AG09309 (cell line): Measurements from ENCODE around the gene GLDC.

Source experiments
- DNase-seq: peaks from one replicate; pipeline ENCODE4 v3.0.0-alpha.2; 2010; ENCODE audit warnings: low read depth
- H3K4me3 ChIP-seq: 2 replicates; pipeline ENCODE4 v1.5.1; 2011; ENCODE audit warnings: mild to moderate bottlenecking, low read depth, low read length, moderate library complexity; ENCODE audit not compliant: control insufficient read depth
- TF ChIP-seq, protein P1 (sequence below): IDR thresholded peaks from 2 replicates; pipeline ENCODE4 v1.5.1; 2011; ENCODE audit warnings: mild to moderate bottlenecking, low read depth, low read length, inconsistent platforms; ENCODE audit not compliant: insufficient read depth, control insufficient read depth; ENCODE audit errors: missing control alignments

Gene GLDC

DNA sequence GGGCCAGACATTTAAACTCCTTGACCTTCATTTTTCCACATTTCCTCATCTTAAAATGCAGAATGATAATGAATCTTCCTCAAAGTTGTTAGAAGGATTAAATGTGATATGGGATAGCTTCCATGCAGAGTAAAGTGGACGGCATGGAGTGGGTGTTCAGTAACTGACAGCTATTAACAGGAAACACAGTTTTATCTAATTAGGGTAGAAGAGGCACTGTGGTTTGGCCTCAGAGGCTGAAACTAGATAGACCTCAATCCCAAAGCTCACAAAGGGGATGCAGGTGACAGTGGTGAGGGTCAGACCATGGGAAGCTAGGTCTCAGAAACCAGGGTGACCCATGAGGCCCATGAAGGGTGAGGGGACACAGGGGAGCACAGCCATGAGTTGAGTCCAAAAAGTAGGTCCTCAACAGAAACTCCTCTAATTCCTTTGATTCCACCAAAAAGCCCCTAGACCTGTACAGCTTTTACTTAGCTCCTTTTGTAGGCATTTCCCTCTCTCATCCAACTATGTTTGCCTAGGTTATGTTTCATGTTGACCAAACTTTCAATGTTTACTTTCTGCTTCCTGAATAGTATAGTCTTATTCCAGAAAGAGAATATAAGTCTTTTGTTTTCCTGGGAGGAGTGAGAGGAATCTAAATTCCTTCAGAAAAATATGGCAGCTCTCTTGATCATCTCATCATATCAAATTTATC is 27.9 kb upstream of the GLDC start:
- no peak for DNase-seq
- TF ChIP-seq, protein P1, sequence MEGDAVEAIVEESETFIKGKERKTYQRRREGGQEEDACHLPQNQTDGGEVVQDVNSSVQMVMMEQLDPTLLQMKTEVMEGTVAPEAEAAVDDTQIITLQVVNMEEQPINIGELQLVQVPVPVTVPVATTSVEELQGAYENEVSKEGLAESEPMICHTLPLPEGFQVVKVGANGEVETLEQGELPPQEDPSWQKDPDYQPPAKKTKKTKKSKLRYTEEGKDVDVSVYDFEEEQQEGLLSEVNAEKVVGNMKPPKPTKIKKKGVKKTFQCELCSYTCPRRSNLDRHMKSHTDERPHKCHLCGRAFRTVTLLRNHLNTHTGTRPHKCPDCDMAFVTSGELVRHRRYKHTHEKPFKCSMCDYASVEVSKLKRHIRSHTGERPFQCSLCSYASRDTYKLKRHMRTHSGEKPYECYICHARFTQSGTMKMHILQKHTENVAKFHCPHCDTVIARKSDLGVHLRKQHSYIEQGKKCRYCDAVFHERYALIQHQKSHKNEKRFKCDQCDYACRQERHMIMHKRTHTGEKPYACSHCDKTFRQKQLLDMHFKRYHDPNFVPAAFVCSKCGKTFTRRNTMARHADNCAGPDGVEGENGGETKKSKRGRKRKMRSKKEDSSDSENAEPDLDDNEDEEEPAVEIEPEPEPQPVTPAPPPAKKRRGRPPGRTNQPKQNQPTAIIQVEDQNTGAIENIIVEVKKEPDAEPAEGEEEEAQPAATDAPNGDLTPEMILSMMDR, result no peak
- H3K4me3 ChIP-seq, result no peak overlapping the region

DNA sequence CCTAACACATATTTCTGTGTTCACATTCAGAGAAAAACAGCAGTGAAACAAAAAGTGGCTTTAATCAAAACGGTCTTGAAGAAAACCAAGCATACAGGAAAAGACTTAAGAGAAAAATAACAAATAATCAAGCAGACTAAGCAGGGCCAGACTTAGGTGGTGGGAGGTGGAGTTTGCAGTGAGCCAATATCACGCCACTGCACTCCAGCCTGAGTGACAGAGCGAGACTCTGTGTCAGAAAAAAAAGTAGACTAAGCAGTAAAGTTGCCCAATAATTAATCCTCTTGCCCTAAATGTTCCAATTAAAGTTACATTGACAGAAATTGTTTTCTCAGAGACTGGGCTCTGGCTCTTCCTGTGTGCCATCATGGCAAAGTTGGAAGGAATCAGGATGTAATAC is 26.6 kb upstream of the GLDC start:
- TF ChIP-seq, protein P1, result no peak
- H3K4me3 ChIP-seq, result no peak overlapping the region

DNA sequence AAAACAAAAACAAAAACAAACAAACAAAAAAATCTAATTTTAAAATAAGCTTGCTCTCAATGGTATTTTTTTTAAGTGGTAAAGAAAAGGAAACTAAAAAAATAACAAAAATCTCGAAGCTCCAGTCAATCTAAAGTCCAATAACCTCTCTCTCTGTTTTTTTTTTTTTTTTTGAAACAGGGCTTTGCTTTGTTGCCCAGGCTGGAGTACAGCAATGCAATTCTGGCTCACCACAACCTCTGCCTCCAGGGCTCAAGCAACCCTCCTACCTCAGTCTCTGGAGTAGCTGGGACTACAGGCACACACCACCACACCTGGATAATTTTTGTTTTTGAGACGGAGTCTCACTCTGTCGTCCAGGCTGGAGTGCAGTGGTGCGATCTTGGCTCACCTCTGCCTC is 25.9 kb upstream of the GLDC start:
- TF ChIP-seq, protein P1, result no peak
- no peak for DNase-seq
- no peak overlapping the region for H3K4me3 ChIP-seq

More for the DNA sequence above, 26.6 kb upstream of the GLDC start:
- no peak for DNase-seq

DNA sequence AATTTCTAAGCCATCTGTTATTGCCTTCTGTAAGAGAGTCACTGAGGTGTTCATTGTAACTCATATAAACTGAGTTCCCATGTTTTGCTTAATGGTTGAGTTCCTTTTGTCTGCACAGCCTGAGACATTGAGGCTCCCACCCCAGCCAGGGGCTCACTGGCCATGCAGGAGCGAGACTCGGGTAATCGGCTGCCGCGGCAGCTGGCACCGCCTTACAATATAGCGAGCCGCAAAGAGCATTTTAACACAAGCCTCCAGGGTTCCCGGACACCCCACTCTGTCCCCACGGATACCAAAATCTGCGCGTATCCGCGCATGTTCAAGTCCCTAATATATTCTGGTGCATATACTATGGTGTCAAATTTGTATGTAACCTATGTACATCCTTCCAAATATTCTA is 24.4 kb upstream of the GLDC start:
- H3K4me3 ChIP-seq, result no peak overlapping the region
- no peak for DNase-seq
- TF ChIP-seq, protein P1, result no peak

DNA sequence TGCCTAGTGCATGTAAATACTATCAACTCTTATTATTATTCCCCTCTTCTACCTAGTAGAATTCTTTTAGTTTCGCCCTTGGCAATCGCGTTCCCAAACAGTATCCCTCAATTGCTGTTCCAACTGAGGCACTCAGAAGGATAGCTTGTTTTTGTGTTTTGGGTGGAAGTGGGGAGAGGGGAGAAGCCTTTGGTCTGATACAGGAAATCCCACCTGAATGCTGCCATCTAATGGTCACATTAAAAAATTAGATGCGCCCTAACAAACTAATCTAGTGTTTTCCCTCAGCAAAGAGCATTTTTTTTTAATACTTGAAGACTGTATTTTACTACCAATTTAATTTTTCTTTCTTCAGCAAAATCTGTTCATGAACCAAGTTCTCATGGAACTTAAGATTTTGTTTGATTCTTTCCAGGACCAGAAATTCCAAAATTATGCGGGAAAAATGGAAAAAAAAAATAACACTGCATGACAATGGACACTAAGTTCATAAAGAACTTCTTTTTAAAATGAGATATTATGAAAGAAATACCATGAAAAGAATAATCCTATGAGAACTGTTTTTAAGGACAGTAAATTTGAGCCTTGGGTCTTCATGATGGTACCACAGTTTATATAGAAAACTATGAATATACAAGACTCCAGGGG is 22.2 kb upstream of the GLDC start:
- no peak for DNase-seq
- no peak overlapping the region for H3K4me3 ChIP-seq
- TF ChIP-seq, protein P1, result peak; percentile 53

DNA sequence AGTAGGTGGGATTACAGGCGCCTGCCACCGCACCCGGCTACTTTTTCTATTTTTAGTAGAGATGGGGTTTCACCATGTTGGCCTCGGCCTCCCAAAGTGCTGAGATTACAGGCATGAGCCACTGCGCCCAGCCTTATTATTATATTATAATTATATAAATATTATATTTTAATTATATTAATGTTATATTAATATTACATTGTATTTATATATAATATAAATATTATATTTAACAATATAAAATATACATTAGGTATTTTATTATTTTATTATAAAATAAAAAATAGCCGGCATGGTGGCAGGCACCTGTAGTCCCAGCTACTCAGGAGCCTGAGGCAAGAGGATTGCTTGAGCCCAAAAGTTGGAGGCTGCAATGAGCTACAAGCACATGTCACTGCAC is 21.6 kb upstream of the GLDC start:
- TF ChIP-seq, protein P1, result no peak
- no peak for DNase-seq
- H3K4me3 ChIP-seq, result no peak overlapping the region
